Hair follicular keratinocyte (primary cell): ENCODE data around the gene KRTAP19-8. TPM values are rescaled to one million over a fixed set of nuclear protein-coding genes. Genes with fewer than 3 reads are reported as not detected.

Experiments
- total RNA-seq: library from RNA; depleted of rRNA; stranded (reverse); fragments of >200 nt; gene quantifications from 2 replicates; pipeline ENCODE4 v1.2.3, GENCODE V29; 2015

The KRTAP19-8 gene, protein sequence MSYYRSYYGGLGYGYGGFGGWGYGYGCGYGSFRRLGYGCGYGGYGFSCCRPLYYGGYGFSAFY
- not detected in 2 replicates for total RNA-seq

DNA sequence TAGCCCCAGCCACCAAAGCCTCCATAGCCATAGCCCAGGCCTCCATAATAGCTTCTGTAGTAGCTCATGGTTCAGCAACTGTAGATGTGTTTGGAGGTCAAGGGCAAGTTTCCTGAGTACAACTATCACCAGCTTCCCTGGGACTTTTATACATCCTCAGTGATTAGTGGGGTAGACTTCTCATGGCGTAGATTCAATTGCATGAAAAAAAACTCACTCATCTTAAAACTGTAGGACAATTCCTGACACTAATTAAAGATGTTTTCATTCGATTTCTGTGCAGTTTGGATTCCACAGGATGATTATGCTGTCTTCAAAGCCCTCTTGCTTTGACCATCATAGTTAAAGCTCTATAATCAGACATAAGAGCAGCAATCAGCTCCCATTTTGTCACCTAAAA, at the start of gene KRTAP19-8:
KRTAP19-8 (minus strand) TSS at position 101 of the 400 bp plus-strand sequence; CDS start at position 68, 33 bp downstream.

Other genes with a start within 250 kb of the KRTAP19-8 start
- gene KRTAP8-1, start 225.2 kb downstream of the KRTAP19-8 start, total RNA-seq = not detected in 2 replicates
- gene KRTAP7-1, start 208.7 kb downstream of the KRTAP19-8 start, total RNA-seq = not detected in 2 replicates
- not detected in 2 replicates for gene KRTAP11-1, start 156.9 kb downstream of the KRTAP19-8 start, total RNA-seq